GM19043 (cell line): ENCODE results near the gene CACNA1B.

Source experiments
- ATAC-seq: cut with Tn5 transposase; IDR thresholded peaks from one replicate; pipeline ENCODE4 v1.9.1; 2021; ENCODE audit warnings: low read depth; ENCODE audit not compliant: unreplicated experiment

The CACNA1B gene

DNA sequence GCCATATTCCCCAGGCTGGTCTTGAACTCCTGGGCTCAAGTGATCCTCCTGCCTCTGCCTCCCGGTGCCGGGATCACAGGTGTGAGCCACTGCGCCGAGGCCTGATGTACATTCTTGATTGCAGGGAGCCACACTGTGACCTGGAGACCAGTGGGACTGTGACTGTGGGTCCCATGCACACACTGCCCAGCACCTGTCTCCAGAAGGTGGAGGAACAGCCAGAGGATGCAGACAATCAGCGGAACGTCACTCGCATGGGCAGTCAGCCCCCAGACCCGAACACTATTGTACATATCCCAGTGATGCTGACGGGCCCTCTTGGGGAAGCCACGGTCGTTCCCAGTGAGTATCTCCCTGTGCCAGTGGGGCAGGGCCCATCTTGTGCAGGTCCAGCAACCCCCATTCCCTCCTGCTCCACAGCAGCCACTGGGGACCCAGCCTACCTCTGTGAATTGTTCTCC, 147.3 kb downstream of the CACNA1B start:
- ATAC-seq: no peak

DNA sequence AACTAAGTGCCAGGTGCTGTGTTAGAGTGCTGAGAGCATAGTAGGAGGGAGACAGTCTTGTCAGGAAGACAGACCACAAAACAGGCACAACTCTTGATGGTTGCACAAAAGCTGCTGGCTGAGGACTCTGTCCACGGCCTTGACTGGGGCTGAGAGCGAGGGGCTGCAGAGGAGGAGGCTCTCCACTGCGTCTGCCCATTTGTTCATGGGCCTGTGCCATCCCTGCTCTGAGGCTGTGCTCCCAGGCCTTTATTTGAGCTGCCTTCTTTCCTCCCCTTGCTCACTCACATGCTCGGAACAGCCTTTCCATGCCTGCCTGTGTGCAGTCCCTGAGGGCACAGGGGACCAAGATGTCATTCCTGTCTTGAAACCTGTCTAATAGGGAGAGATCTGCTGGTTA, 147.8 kb downstream of the CACNA1B start:
- ATAC-seq: no peak

DNA sequence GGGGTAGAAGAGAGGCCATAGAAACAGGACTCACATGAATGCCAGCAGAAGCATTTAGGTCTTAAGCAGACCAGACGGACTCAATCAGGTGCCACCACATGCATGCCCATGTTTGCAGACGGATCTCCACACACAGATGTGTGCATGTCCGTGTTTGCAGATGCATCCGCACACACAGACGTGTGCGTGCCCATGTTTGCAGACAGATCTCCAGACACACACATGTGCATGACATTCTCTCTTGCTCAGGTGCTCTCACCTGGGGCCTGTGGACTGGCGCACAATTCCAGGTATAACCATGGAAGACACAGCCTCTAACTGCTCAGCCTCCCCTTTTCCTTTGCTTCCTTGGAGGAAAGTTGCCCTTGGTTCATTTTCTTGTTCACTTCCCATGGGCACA, 148.3 kb downstream of the CACNA1B start:
- no peak for ATAC-seq

DNA sequence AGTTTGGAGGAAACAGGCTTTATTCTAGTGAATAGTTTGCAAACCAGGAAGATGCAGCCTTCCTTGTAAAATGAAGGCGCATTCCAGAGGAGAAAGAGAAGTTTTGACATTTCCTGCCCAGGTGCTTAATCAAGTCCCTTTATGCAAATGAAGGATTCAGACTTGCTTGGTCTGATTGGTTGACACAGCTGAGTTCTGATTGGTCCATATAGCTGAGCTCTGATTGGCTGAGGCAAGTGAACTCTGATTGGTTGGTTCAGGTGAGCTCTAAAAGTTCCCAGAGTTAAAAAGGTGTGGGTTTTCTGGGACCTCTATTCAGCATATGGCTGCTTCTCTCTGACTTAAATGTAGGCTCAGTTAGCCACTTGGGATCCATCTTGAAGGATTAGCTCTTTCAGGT, 151.0 kb downstream of the CACNA1B start:
- no peak for ATAC-seq

DNA sequence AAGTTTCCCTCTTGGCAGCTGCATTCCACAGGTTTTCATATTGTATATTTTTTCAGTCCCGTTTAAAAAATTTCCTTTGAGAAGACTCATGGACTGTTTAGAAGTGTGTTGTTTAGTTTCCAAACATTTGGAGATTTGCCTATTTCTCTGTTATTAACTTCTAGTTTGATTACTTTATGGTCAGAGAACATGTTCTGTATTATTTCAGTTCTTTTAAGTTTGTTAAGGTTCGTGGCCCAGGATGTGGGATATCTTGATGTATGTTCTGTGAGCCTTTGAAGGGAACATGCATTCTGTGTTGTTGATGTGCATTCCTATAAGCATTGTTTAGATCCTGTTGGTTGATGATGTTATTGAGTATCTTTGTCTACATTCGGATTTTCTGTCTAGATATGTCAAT, 153.6 kb downstream of the CACNA1B start:
- no peak for ATAC-seq

DNA sequence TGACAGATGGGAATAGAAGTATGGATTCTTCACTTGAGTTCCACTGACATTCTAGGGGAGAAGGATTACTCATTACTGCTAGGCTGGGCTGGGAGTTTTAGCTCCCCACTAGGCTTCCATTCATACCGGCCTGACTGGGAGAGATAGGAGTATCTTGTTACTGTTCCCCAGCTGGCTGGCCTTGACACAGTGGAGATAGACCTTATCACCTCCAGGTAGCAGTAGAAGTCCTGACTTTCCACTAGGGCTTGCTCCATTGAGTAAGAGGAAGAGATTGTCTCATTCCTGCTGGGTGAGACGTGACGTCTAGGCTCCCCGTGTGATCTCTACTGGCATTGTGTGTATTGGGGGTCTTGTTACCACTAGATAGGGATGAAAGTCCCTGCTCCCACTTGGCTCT, 156.4 kb downstream of the CACNA1B start:
- no peak for ATAC-seq

DNA sequence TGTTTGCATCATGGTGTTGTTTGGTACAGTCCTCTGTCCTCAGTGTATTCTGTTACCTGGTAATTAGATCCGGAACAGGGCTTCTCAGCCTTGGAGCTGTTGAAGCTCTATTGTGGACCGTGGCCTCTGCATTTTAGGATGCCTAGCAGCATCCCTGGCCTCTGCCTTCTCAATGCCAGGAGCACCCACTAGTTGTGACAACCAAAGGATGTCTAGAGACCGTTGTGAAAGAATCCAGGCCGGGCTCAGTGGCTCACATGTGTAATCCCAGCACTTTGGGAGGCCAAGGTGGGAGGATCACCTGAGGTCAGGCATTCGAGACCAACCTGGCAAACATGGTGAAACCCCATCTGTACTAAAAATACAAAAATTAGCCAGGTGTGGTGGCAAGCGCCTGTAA, 159.6 kb downstream of the CACNA1B start:
- no peak for ATAC-seq

DNA sequence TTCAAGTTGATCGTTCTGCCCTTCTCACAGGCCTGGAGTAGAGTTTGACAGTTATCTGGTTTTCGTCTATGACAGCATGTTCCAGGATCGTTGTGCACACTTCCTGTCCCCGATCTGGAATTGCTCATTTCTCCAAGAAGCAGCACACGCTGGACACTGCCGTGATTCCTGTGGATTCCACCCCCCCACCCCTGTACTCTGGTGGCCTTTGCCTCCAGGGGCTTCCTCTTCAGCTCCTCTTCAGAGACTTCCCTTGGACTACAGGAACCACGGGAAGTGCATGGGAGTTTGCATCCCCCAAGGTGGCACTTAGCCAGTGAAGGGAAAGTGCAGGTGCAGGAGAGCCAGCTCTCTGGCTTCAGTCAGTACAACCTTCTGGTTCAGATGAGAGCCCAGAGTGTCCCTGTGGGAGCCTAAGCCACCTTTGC, 160.7 kb downstream of the CACNA1B start:
- no peak for ATAC-seq

DNA sequence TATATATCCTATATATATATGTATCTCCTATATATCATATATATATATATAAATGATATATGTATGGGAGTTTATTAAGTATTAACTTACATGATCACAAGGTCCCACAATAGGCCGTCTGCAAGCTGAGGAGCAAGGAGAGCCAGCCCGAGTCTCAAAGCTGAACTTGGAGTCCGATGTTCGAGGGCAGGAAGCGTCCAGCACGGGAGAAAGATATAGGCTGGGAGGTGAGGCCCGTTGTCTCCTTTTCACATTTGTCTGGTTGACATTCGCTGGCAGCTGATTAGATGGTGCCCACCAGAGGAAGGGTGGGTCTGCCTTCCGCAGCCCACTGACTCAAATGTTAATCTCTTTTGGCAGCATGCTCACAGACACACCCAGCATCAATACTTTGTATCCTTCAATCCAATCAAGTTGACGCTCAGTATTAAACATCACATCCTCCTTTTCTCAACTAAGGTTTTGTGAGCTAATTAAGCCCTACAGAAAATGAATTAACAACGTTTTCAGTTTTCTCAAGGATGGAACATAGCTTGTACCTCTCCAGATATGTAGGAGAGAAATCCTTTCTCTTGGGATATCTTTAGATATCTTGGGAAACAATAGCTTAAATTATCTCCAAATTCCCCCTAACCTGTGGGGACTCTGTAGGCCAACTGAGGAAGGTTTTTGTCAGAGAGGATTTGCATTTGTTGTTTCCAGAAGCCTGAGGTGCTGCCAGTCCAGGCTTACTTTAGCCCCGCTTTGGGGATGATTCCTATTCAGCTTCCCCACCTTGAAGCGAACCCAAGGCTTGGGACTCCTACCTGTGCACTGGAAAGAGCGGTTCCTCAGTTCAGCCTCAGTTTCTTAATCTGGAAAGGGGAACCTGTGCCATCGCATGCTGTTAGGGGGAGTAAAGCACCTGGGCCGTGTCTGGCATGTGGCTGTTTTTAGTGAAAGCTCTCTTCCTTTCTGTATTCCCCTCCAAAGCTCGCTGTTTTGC, 163.2 kb downstream of the CACNA1B start:
- ATAC-seq: no peak

DNA sequence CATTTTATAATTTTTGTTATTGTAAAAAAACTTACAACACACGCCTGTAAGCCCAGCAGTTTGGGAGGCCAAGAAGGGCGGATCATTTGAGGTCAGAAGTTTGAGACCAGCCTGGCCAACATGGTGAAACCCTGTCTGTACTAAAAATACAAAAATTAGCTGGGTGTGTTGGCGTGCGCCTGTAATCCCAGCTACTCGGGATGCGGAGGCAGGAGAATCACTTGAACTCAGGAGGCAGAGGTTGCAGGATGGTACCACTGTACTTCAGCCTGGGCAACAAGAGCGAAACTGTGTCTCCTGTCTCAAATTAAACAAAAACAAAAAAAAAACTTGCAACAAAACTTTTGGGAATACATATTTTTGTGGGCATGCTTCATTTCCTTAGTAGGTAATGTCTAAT, 164.6 kb downstream of the CACNA1B start:
- no peak for ATAC-seq

DNA sequence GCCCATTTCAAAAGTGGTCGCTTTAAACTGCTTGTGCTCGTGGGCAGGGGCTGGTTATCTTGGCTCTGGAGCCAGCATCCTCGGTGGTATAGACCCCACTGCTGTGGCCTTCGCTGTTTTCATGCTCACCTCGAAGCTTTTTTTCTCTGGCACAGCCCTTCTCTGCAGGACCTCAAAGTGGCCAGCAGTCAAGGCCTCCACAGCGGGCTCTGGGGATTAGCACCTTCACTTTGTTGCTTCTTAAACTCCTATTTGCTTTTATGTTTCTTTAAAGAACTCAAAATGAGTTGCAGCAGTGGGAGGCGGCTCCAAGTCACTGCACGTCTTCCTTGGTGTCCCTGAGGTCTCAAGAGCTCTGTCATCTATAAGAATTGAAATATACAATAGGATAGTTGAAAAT, 165.1 kb downstream of the CACNA1B start:
- ATAC-seq: no peak

DNA sequence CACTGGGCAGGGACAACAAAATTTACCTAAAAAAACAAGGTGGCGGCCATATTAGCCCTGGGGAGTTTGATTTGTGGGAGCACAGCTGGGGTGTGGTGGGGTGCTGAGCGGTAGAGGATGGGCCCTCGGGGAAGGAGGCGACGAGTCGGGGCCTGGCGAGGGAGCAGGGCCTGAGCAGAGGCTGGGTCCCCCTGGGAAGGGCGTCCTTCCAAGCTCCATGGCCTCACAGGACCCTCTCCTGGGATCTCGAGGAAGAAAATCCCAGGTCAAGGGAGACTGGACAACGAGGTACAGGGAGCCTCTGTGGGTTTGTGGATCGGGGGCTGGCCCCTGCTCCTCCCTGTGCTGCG, 165.5 kb downstream of the CACNA1B start:
- no peak for ATAC-seq

DNA sequence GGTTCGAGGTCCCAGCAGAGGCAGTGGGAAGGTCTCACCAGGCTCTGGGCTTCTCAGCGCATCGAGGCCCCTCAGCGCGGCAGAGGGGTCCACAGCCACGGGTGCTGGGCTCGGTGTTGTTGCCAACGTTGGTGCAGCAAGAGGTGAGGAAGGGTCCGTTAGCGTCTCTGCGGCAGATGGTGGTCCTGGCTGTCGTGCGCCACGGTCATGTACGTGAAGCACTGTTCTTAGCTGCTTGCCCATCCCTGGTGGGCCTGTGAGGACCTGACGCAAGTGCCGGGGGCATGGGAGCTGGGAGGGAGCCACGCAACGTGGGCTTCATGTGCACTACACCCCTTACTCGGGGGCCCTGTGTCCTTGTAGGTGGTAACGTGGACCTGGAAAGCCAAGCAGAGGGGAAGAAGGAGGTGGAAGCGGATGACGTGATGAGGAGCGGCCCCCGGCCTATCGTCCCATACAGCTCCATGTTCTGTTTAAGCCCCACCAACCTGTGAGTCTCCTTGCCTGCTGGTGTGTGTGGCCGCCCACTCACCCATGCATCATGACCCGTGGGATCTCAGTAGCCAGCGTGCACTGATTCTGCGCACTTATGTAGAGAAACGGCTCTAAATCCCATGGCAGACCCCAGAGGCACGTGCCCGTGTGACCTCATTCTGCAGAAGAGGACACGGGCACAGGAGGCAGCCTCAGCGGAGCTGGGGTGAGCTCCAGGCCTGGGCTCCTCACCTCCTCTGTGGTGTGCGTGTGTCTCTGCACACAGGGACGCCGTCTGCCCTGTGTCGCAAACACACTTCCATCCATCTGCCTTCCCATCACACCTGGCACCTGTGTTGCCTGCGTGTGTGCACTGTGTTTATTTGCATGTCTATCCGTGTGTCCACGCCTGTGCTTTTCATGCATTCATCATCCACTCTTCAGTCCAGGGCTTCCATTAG, 166.1 kb downstream of the CACNA1B start:
- ATAC-seq: no peak

DNA sequence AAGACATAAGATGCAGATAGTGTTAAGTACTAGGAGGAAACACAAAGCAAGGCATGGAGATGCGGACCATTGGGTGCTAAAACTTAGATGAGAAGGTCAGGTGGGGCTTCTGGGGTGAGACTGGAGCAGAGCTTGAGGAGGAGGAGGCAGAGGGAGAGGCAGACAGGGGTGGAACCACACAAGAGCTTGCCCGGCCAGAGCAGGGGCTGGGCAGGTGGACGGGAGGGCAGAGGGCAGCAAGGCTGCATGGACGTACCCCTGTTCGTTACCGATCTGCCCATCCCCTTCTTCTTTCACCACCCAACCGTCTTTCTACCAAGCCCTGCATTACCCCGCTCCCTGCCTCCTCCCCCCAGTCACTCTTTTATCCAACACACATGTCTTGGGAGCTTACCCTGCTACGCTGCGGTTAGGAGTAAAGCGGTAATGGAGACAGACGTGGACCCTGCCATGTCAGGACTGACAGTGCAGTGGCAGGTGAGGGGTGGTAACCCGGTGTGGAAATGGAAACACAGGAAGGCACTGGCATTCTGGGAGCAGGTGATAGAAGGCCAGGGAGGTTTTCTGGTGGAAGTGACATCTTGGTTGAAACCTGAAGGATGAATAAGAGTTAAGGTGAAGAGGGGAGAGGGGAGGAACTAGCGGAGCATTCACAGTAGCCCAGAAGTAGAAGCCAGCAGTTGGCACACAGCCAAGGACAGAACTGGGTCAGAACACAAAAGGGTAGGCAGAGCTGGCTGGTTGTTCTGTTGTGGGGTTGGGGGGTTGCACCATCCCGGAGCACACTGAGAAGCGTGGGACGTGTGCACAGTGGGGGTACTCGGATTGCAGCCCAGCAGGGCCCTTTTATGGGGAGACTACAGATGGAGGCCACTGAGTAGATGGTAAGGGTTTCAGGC, 167.2 kb downstream of the CACNA1B start:
- ATAC-seq: no peak

DNA sequence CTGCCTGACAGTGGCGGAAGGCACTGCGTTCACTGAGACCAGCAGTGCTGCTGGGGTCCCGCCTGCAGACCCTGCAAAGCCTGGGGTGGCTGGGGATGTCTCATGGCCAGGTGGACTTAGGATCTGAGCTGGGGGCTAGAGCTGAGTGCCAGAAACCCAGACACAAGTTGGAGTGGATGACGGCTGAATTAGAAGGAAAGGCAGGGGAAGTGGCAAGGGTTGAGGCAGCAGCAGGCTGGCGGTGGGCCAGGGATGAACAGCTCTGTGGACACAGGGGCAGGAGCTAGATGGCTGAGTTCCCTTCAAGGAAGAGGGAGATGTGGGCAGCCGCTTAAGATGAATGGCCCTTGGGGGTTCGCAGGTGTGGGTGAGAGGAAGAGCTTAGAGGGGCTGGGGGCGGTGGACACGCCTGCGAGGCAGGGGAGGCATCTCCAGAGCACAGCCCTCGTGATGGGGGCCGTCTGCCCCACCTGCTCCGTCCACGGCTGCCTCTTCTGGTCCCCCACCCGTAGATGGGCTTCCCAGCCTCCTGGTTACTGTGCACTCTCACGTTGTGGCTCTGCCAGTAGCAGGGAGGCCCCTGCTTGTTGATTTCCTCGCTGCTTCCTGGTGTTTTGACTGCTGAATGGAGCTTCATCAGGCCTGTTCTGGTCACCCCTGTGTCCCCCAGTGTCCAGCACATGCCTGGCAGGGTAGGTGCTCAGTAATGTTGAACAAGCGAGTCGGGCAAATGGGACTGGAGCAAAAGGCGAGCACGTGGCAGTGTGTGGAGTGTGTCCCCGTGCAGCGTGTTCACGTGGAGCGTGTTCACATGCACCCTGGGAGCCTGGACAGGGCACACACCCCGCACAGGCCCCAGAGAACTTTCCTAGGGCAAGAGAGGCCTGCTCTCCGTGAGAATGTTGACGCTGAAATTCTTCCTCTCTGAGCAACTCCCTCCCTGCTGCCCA, 168.2 kb downstream of the CACNA1B start:
- ATAC-seq: no peak

DNA sequence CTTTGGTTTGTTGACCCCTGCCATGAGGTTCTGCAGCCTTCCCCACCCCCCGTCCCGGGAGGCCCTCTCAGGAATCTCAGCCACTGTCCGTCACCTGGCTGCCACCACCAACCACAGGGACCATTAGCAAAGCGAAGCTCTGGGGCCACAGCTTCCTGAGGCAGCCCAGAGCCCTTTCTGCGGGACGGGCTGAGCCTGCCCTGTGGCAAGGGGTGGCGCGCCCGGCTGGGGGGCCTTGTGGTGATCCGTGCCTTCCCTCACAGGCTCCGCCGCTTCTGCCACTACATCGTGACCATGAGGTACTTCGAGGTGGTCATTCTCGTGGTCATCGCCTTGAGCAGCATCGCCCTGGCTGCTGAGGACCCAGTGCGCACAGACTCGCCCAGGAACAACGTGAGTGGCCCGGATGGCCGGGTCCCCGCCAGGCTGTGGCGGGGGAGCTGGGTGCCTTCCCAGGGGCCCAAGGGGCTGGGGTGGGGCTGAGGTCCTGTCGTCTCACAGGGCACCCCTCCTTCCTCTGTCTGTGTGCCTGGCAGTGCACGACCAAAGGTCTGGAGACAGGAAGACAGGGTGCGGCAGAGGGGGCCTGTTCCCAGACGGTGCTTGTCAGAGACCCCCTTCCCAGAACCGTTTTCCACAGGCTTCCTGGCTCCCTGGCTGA, 169.2 kb downstream of the CACNA1B start:
- ATAC-seq: no peak

DNA sequence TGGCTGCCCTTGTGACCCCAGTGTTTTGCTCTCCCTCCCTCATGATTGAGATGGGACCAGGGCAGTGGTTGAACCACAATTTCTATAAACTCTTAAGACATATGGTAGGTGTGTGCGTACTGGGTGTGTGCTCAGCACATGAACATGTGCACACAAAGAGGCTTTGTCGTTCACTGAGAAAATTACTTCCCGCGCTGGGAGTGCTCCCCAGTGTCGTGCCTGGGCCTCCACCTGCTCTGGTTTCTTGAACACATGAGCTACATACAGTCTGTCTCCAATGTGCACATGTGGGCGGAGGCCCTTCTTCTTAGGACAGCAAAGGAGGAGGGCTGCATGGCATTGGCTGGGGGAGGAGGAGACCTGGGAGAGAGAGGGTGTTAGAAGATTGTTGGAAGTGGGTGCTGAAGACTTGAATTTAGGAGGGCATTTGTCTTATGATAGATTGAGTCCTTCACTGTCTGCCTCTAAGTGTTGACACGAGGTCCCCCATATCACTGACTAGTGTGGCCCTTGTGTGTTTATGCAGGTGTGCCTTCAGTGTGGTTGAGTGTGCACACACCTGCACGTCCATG, 170.0 kb downstream of the CACNA1B start:
- no peak for ATAC-seq

DNA sequence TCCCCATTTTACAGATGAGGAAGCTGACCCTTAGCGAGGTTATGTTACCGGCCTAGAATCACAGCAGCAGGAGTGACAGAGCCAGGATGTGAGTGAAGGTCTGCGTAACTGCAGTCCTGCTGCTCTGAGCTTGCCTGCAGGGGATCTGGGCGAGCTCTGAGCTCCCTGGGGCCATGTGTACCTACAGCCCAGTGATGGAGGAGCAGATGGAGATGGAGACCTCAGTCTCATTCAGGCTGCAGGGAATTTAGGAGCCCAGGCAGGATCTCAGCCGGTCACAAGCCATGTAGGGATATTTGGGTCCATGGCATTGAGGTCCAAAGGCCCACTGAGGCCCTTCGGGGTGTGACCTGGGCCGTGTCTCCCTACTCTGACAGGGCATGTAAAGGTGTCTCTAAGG, 170.6 kb downstream of the CACNA1B start:
- ATAC-seq: no peak
